NCI-H460 (cell line): Measurements from ENCODE around the gene CYP4F8. TPM values are rescaled to one million over a fixed set of nuclear protein-coding genes. Genes with fewer than 3 reads are reported as not detected.

Experiments used
- small RNA-seq, 2 experiments: library from RNA; depleted of rRNA; stranded (forward); fragments of <200 nt; gene quantifications; one replicate each; pipeline ENCODE3, GENCODE V24; 2014
- total RNA-seq: library from RNA; depleted of rRNA; stranded (reverse); fragments of >200 nt; shearing (Covaris generic); gene quantifications from 2 replicates; pipeline ENCODE4 v1.2.3, GENCODE V29; 2014; rRNA removed

Gene CYP4F8
- total RNA-seq, 1 experiment from 2014 or later: not detected

Small RNA genes within 50 kb of the gene (small RNA-seq; reads per million reads assigned to genes)
- 0 reads per million in 2 experiments for gene AD000091.1

Other genes starting within 250 kb of the CYP4F8 start
- 15.3 and 17.9 TPM in 2 replicates for gene AKAP8, start 235.4 kb upstream of the CYP4F8 start, total RNA-seq
- gene AKAP8L, start 196.2 kb upstream of the CYP4F8 start, total RNA-seq: 47.2 and 49.4 TPM in 2 replicates
- gene WIZ, start 165.3 kb upstream of the CYP4F8 start, total RNA-seq: 9.3 and 10.0 TPM in 2 replicates
- not detected in 2 replicates for gene RASAL3, start 150.7 kb upstream of the CYP4F8 start, total RNA-seq
- gene PGLYRP2, start 135.7 kb upstream of the CYP4F8 start, total RNA-seq: not detected in 2 replicates
- not detected in 2 replicates for gene CYP4F22, start 106.7 kb upstream of the CYP4F8 start, total RNA-seq
- 2.9 and 3.0 TPM in 2 replicates for gene CYP4F3, start 25.7 kb downstream of the CYP4F8 start, total RNA-seq
- gene CYP4F12, start 57.9 kb downstream of the CYP4F8 start, total RNA-seq: not detected in 2 replicates
- not detected in 2 replicates for gene OR10H2, start 112.8 kb downstream of the CYP4F8 start, total RNA-seq
- not detected in 2 replicates for gene OR10H3, start 122.8 kb downstream of the CYP4F8 start, total RNA-seq
- not detected in 2 replicates for gene OR10H5, start 172.4 kb downstream of the CYP4F8 start, total RNA-seq
- not detected in 2 replicates for gene OR10H1, start 200.4 kb downstream of the CYP4F8 start, total RNA-seq